Retinal pigment epithelial cell (primary cell): ENCODE results near the gene NEK9.

Experiments used
- DNase-seq: peaks from one replicate; pipeline ENCODE4 v3.0.0-alpha.2; 2010; ENCODE audit warnings: low read depth
- H3K4me3 ChIP-seq: 2 replicates; pipeline ENCODE4 v1.5.1; 2011; ENCODE audit warnings: mild to moderate bottlenecking, low read length, control low read depth, moderate library complexity
- TF ChIP-seq, protein P1 (sequence below): conservative IDR thresholded peaks from 2 replicates; pipeline ENCODE4 v1.5.1; 2011; ENCODE audit warnings: low read depth, low read length, control low read depth, inconsistent platforms

Gene NEK9

DNA sequence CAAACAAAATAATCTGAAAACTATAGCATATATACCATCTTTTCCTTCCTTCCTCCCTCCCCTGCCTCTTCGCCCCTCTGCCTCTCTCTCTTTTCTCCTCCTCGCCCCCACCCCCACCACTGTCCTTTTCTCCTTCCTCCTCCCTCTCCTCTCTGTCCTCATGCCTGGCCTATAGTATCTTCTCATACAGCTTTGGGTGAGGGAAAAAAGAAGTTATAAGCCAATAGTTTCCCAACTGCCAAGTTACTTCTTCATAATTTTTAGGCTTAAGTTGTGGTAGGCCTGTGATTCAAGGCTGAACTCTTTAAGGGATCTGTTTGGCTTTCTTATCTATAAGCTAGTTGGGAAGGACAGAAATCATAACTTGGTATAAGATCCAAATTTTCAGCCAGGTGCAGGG, 40.5 kb upstream of the NEK9 start:
- H3K4me3 ChIP-seq = no peak overlapping the region
- TF ChIP-seq, protein P1, sequence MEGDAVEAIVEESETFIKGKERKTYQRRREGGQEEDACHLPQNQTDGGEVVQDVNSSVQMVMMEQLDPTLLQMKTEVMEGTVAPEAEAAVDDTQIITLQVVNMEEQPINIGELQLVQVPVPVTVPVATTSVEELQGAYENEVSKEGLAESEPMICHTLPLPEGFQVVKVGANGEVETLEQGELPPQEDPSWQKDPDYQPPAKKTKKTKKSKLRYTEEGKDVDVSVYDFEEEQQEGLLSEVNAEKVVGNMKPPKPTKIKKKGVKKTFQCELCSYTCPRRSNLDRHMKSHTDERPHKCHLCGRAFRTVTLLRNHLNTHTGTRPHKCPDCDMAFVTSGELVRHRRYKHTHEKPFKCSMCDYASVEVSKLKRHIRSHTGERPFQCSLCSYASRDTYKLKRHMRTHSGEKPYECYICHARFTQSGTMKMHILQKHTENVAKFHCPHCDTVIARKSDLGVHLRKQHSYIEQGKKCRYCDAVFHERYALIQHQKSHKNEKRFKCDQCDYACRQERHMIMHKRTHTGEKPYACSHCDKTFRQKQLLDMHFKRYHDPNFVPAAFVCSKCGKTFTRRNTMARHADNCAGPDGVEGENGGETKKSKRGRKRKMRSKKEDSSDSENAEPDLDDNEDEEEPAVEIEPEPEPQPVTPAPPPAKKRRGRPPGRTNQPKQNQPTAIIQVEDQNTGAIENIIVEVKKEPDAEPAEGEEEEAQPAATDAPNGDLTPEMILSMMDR = no peak
- DNase-seq = no peak

GRCh38 chr14:75165586-75166391, 38.9 kb upstream of the NEK9 start:
- DNase-seq = no peak
- TF ChIP-seq, protein P1 = no peak
- no peak overlapping the region for H3K4me3 ChIP-seq

DNA sequence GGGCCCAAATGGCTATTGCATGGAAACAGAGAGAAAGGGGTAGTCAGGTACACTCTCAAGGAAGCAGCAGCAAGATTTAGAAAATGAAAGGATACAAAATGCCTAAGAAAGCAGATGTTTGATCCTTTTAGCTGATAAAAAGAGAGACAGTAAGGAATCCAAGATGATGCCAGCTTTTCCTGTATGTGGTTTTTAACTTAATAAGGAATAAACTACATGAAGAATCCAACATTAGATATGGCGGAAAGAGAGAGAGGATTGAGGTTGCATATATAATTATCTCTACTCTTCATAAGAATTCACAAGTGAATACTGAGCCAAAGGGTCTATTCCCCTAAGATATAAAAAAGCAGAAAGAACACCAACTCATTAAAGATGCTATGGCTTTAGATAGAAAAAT, 38.0 kb upstream of the NEK9 start:
- no peak for DNase-seq
- H3K4me3 ChIP-seq = no peak overlapping the region
- TF ChIP-seq, protein P1 = no peak

GRCh38 chr14:75163677-75164076, 36.8 kb upstream of the NEK9 start:
- H3K4me3 ChIP-seq = no peak overlapping the region
- no peak for DNase-seq
- TF ChIP-seq, protein P1 = no peak

DNA sequence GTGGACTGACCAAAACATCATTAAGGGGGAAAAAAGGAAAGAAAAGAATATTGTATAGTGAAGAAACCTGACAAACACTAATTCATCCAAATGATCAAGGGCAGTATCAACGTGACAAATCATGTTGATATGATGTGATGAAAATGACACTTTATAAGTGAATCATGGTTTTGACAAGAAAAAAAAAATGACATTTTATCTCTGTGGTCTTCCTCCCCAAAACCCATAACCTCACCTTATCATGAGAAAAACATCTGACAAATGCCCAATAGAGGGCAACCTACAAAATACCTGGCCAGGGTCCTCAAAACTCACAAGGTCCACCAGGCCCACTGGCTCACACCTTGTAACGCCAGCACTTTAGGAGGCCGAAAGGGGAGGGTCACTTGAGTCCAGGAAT, 35.8 kb upstream of the NEK9 start:
- TF ChIP-seq, protein P1 = peak; percentile 12
- no peak for DNase-seq

DNA sequence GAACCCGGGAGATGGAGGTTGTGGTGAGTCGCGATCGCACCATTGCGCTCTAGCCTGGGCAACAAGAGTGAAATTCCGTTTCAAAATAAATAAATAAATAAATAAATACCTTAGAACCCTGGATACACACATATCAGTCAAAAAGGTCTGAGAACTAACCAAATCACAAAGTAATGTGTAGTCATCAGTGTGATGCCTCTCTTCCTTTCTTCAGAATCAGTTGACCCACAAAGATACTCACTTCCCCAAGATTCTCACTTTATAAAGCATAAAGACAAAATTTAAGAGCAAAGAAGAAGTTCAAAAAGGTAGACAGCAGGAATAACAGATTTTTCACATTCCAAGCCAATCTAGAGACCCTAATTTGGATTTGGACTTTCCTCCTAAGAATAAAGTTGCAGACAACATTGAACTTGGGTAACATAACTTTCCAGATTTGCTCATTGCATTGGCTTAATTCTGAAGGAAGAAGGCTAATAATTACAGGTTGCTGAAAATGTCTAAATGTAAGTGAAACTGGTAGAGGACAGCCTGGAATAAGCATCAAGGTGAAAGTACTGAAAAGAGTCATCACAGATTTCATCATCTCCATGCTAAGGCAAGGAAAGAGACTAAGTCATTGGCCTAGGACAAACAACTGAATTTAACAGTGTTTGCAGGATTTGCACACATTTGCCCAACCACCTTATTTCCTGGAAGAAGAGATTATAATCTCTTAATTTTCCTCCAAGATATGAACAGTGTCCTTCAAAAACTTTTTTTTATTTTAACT, 32.2 kb upstream of the NEK9 start:
- no peak overlapping the region for H3K4me3 ChIP-seq
- TF ChIP-seq, protein P1 = no peak
- no peak for DNase-seq

More for the DNA sequence above, 35.8 kb upstream of the NEK9 start:
- H3K4me3 ChIP-seq = no peak overlapping the region

DNA sequence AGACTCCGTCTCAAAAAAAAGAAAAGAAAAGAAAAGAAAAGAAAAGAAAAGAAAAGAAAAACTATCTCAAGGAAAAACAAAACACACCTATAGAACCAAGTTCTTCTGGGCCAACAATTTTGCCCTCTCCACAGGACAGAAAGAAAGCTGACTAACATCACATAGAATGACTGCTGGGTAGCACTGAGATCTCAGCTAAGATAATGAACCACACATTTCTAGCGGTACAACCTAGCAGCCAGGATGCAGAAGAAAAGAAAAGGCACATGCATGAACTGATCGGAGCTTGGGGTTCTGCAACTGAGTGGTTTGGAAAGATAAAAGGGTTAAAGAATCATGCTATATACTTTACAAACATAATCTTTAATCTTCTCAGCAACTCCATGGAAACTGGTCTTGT, 30.1 kb upstream of the NEK9 start:
- H3K4me3 ChIP-seq = no peak overlapping the region
- DNase-seq = no peak
- TF ChIP-seq, protein P1 = no peak
